GM19035 (cell line): ENCODE data around the gene KRT9.

ENCODE experiments used
- ATAC-seq: cut with Tn5 transposase; IDR thresholded peaks from one replicate; pipeline ENCODE4 v1.9.1; 2021; ENCODE audit not compliant: unreplicated experiment

KRT9 gene

GRCh38 chr17:41530062-41531048 is 41.5 kb downstream of the KRT9 start:
- ATAC-seq: no peak

GRCh38 chr17:41529491-41529915 is 42.4 kb downstream of the KRT9 start:
- no peak for ATAC-seq

- no peak for ATAC-seq
Measured at GRCh38 chr17:41528959-41529353, 42.9 kb downstream of the KRT9 start.

- ATAC-seq: no peak
Measured at GRCh38 chr17:41527063-41528023, 44.5 kb downstream of the KRT9 start.

GRCh38 chr17:41524261-41524660 is 47.6 kb downstream of the KRT9 start:
- no peak for ATAC-seq

GRCh38 chr17:41523787-41524186 is 48.1 kb downstream of the KRT9 start:
- no peak for ATAC-seq

GRCh38 chr17:41523225-41523593 is 48.6 kb downstream of the KRT9 start:
- no peak for ATAC-seq

GRCh38 chr17:41522301-41523224 is 49.3 kb downstream of the KRT9 start:
- no peak for ATAC-seq

GRCh38 chr17:41521574-41522261 is 50.1 kb downstream of the KRT9 start:
- no peak for ATAC-seq

- ATAC-seq: no peak
Measured at GRCh38 chr17:41520821-41521521, 50.9 kb downstream of the KRT9 start.

GRCh38 chr17:41519501-41520224 is 52.2 kb downstream of the KRT9 start:
- no peak for ATAC-seq

- no peak for ATAC-seq
Measured at GRCh38 chr17:41518789-41519449, 52.9 kb downstream of the KRT9 start, which contains the start of gene KRT15. TSS of gene KRT15 (minus strand) at chr17:41518890. CDS start at chr17:41518827, 63 bp downstream.

GRCh38 chr17:41518031-41518430 is 53.8 kb downstream of the KRT9 start:
- no peak for ATAC-seq

GRCh38 chr17:41516830-41517283 is 55.0 kb downstream of the KRT9 start:
- no peak for ATAC-seq

GRCh38 chr17:41516147-41516829 is 55.6 kb downstream of the KRT9 start:
- ATAC-seq: no peak
